Liver (tissue), 9 donors: ENCODE measurements around the gene SMAD6. TPM values are rescaled to one million over a fixed set of nuclear protein-coding genes. Genes with fewer than 3 reads are reported as not detected.

ENCODE experiments used
- DNase-seq: peaks from one replicate; pipeline ENCODE4 v3.0.0-alpha.2; 2017; ENCODE audit warnings: low spot score
- H3K27ac ChIP-seq, 2 donors: one replicate each; pipeline ENCODE4 v1.7.0; 2013; ENCODE audit warnings: inconsistent platforms in 2 of 2, low read length in 2 of 2, control low read depth in 1 of 2, low read depth in 1 of 2, mild to moderate bottlenecking in 1 of 2
- H3K27me3 ChIP-seq, 4 donors: one replicate each; pipeline versions ENCODE4 v1.6.1 to v1.7.0; 2013; ENCODE audit warnings: low read length in 3 of 4, inconsistent platforms in 1 of 4, mild to moderate bottlenecking in 1 of 4, moderate library complexity in 1 of 4; ENCODE audit not compliant: control insufficient read depth in 4 of 4, insufficient read depth in 4 of 4
- H3K36me3 ChIP-seq, 4 donors: one replicate each; pipeline versions ENCODE4 v1.6.1 to v1.7.0; 2013; ENCODE audit warnings: low read length in 3 of 4, mild to moderate bottlenecking in 3 of 4, low read depth in 1 of 4, moderate library complexity in 1 of 4; ENCODE audit not compliant: control insufficient read depth in 4 of 4, insufficient read depth in 3 of 4
- H3K4me1 ChIP-seq, 4 donors: one replicate each; pipeline versions ENCODE4 v1.6.1 to v1.7.0; 2013; ENCODE audit warnings: low read length in 3 of 4, mild to moderate bottlenecking in 3 of 4, moderate library complexity in 1 of 4; ENCODE audit not compliant: control insufficient read depth in 4 of 4, insufficient read depth in 4 of 4
- H3K4me3 ChIP-seq, 3 donors: one replicate each; pipeline versions ENCODE4 v1.6.1 to v1.7.0; 2013; ENCODE audit warnings: low read length in 3 of 3, control low read depth in 1 of 3, low read depth in 1 of 3, mild to moderate bottlenecking in 1 of 3
- H3K9ac ChIP-seq, 2 donors: one replicate each; pipeline ENCODE4 v1.7.0; 2013; ENCODE audit warnings: low read length in 2 of 2, mild to moderate bottlenecking in 2 of 2, moderate library complexity in 2 of 2, control low read depth in 1 of 2, low read depth in 1 of 2
- H3K9me3 ChIP-seq, 4 donors: one replicate each; pipeline versions ENCODE4 v1.6.1 to v1.7.0; 2013; ENCODE audit warnings: low read length in 3 of 4; ENCODE audit not compliant: control insufficient read depth in 4 of 4
- EGR1 ChIP-seq, 2 donors: IDR thresholded peaks; 2 replicates each; pipeline ENCODE4 v1.6.1; 2016 to 2018; ENCODE audit warnings: antibody characterized with exemption in 2 of 2, low read depth in 2 of 2
- FOXA1 ChIP-seq: IDR thresholded peaks from 2 replicates; pipeline ENCODE4 v1.6.1; 2016; ENCODE audit warnings: antibody characterized with exemption
- FOXA2 ChIP-seq: IDR thresholded peaks from 2 replicates; pipeline ENCODE4 v1.6.1; 2016; ENCODE audit warnings: antibody characterized with exemption
- GABPA ChIP-seq, 2 donors: IDR thresholded peaks in 1 of 2; conservative IDR thresholded peaks in 1 of 2; 2 replicates each; pipeline ENCODE4 v1.6.1; 2016; ENCODE audit warnings: antibody characterized with exemption in 2 of 2, mild to moderate bottlenecking in 1 of 2, moderate library complexity in 1 of 2
- HNF4A ChIP-seq, 2 donors: conservative IDR thresholded peaks; 2 replicates each; pipeline ENCODE4 v1.6.1; 2016; ENCODE audit warnings: antibody characterized with exemption in 2 of 2, mild to moderate bottlenecking in 2 of 2
- HNF4G ChIP-seq: IDR thresholded peaks from 2 replicates; pipeline ENCODE4 v1.6.1; 2016; ENCODE audit warnings: antibody characterized with exemption
- JUND ChIP-seq, 2 donors: IDR thresholded peaks; 2 replicates each; pipeline ENCODE4 v1.6.1; 2016; ENCODE audit warnings: antibody characterized with exemption in 2 of 2
- NR2F2 ChIP-seq: IDR thresholded peaks from 2 replicates; pipeline ENCODE4 v1.6.1; 2016; ENCODE audit warnings: antibody characterized with exemption
- RAD21 ChIP-seq, 2 donors: IDR thresholded peaks; 2 replicates each; pipeline ENCODE4 v1.6.1; 2016; ENCODE audit warnings: antibody characterized with exemption in 2 of 2, mild to moderate bottlenecking in 2 of 2
- RXRA ChIP-seq, 2 donors: IDR thresholded peaks; 2 replicates each; pipeline ENCODE4 v1.6.1; 2017 to 2018; ENCODE audit warnings: antibody characterized with exemption in 2 of 2, mild to moderate bottlenecking in 1 of 2
- SP1 ChIP-seq: IDR thresholded peaks from 2 replicates; pipeline ENCODE4 v1.6.1; 2018; ENCODE audit warnings: antibody characterized with exemption, mild to moderate bottlenecking
- TAF1 ChIP-seq: conservative IDR thresholded peaks from 2 replicates; pipeline ENCODE4 v1.6.1; 2016; ENCODE audit warnings: antibody characterized with exemption, mild to moderate bottlenecking
- YY1 ChIP-seq: IDR thresholded peaks from 2 replicates; pipeline ENCODE4 v1.6.1; 2016; ENCODE audit warnings: antibody characterized with exemption, mild to moderate bottlenecking
- WGBS: extraction: QIAGEN DNeasy Blood & Tissue Kit; methylation state at CpG from one replicate; pipeline ENCODE4 v1.1.7; 2013; 5-methylcytosine and 5-hydroxymethylcytosine counted together
- polyA plus RNA-seq, 2 donors: library from polyadenylated mRNA; stranded (reverse) in 1 of 2; unstranded in 1 of 2; fragments of 200-250 nt in 1 of 2; fragments of >200 nt in 1 of 2; fragmentation: Nextera tagmentation in 1 of 2; extraction: Ambion mirVana in 1 of 2; gene quantifications; one replicate each; pipeline versions ENCODE4 v1.2.1 to v1.2.3, GENCODE V29; 2013 to 2015
- total RNA-seq, 2 donors: library from RNA; depleted of rRNA; stranded (reverse); fragments of >200 nt; gene quantifications; one replicate each; pipeline ENCODE4 v1.2.3, GENCODE V29; 2014
- TF ChIP-seq, protein P1 (sequence below): IDR thresholded peaks from 2 replicates; pipeline ENCODE4 v1.6.1; 2016; ENCODE audit warnings: antibody characterized with exemption
- TF ChIP-seq, protein P2 (sequence below): fragments of 150-350 bp; IDR thresholded peaks from 2 replicates; pipeline ENCODE4 v1.5.1; 2017; ENCODE audit warnings: improper control_type of control experiment, low read depth, low read length; ENCODE audit not compliant: missing input control
- TF ChIP-seq, protein P3 (sequence below): IDR thresholded peaks from 2 replicates; pipeline ENCODE4 v1.6.1; 2016; ENCODE audit warnings: antibody characterized with exemption
- TF ChIP-seq, protein P4 (sequence below): IDR thresholded peaks from 2 replicates; pipeline ENCODE4 v1.6.1; 2016; ENCODE audit warnings: antibody characterized with exemption, mild to moderate bottlenecking
- TF ChIP-seq, protein P5 (sequence below): IDR thresholded peaks from 2 replicates; pipeline ENCODE4 v1.6.1; 2016; ENCODE audit warnings: antibody characterized with exemption
- donor health status: healthy.
- donor health status: healthy.
- donor health status: healthy.
- donor health status: healthy.
- donor health status: healthy.

The SMAD6 gene
- total and polyA plus RNA-seq, 4 donors: 1.2 to 15.1 (median 11.0) TPM

DNA sequence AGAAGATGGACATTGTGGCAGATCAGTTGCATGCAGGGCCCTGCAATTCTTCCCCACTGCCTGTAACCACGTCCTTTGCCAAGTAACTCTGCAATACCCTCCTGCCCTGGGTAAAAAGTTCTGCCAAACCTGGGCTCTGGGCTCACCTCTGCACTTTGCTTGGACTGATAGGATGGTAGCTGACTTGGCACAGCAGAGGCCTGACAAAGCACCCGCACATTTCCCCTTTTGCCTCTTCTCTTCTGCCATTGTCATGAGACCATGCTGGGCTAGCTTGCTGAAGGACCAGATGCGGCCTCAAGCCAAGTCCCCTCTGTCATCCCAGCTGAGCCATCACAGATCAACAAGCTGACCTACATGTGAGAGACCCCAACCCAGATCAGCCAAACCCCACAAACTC is 122.4 kb downstream of the SMAD6 start:
- WGBS: 58% methylated on average over 3 of the region's 3 CpGs
- no peak for DNase-seq
- Histone ChIP-seq H3K4me1 (peaks cover 0 to 8% (median 2%) of the 10 kb centered on the region in 4 donors), H3K36me3 (no peaks in the 10 kb centered on the region), H3K9ac (no peak overlapping the region), H3K4me3 (no peak overlapping the region), H3K27me3 (no peaks in the 10 kb centered on the region), H3K9me3 (no peaks in the 10 kb centered on the region), H3K27ac (peak overlapping the region in 1 of 2 donors; percentile 54)
- TF ChIP-seq HNF4A (conservative IDR thresholded peaks at IDR 0.05): peak; percentile 19 to 71
- peak in 1 of 2 donors; percentile 47 for TF ChIP-seq RXRA (IDR thresholded peaks at IDR 0.05)
- no peak for TF ChIP-seq EGR1 (IDR thresholded peaks at IDR 0.05; ENCODE audit: low read depth in 2 of 2)

DNA sequence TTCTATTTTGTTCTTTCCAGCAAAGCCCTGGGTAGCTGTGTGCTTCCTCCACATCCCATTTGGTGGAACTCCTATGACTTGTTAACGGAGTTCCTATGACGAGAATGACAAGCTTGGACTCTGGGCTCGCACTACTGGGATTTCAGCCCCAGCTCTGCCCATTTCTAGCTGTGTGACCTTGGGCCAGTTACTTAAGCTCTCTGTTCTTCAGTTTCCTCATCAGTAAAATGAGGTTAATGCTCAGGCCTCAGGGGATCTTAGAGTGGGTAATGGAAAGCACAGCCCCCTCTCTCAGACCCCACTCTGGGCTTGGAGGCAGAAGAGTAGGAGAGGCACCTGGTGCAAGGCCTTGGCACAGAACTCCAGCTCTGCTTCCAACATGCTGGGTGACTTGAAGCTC is 123.1 kb downstream of the SMAD6 start:
- DNase-seq: no peak
- TF ChIP-seq NR2F2: no peak
- no peak for TF ChIP-seq TAF1
- no peak for TF ChIP-seq HNF4G
- no peak for TF ChIP-seq HNF4A (conservative IDR thresholded peaks at IDR 0.05)
- no peak for TF ChIP-seq JUND (IDR thresholded peaks at IDR 0.05)
- no peak for TF ChIP-seq EGR1 (IDR thresholded peaks at IDR 0.05; ENCODE audit: low read depth in 2 of 2)
- TF ChIP-seq, protein P1, sequence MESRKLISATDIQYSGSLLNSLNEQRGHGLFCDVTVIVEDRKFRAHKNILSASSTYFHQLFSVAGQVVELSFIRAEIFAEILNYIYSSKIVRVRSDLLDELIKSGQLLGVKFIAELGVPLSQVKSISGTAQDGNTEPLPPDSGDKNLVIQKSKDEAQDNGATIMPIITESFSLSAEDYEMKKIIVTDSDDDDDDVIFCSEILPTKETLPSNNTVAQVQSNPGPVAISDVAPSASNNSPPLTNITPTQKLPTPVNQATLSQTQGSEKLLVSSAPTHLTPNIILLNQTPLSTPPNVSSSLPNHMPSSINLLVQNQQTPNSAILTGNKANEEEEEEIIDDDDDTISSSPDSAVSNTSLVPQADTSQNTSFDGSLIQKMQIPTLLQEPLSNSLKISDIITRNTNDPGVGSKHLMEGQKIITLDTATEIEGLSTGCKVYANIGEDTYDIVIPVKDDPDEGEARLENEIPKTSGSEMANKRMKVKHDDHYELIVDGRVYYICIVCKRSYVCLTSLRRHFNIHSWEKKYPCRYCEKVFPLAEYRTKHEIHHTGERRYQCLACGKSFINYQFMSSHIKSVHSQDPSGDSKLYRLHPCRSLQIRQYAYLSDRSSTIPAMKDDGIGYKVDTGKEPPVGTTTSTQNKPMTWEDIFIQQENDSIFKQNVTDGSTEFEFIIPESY: no peak
- no peak for TF ChIP-seq SP1
- TF ChIP-seq GABPA (IDR thresholded peaks at IDR 0.05 in 1 of 2, conservative IDR thresholded peaks at IDR 0.05 in 1 of 2): no peak
- no peak for TF ChIP-seq RAD21 (IDR thresholded peaks at IDR 0.05)
- TF ChIP-seq, protein P2, sequence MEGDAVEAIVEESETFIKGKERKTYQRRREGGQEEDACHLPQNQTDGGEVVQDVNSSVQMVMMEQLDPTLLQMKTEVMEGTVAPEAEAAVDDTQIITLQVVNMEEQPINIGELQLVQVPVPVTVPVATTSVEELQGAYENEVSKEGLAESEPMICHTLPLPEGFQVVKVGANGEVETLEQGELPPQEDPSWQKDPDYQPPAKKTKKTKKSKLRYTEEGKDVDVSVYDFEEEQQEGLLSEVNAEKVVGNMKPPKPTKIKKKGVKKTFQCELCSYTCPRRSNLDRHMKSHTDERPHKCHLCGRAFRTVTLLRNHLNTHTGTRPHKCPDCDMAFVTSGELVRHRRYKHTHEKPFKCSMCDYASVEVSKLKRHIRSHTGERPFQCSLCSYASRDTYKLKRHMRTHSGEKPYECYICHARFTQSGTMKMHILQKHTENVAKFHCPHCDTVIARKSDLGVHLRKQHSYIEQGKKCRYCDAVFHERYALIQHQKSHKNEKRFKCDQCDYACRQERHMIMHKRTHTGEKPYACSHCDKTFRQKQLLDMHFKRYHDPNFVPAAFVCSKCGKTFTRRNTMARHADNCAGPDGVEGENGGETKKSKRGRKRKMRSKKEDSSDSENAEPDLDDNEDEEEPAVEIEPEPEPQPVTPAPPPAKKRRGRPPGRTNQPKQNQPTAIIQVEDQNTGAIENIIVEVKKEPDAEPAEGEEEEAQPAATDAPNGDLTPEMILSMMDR: no peak
- no peak for TF ChIP-seq YY1
- TF ChIP-seq, protein P3, sequence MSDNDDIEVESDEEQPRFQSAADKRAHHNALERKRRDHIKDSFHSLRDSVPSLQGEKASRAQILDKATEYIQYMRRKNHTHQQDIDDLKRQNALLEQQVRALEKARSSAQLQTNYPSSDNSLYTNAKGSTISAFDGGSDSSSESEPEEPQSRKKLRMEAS: no peak
- TF ChIP-seq RXRA (IDR thresholded peaks at IDR 0.05): no peak
- no peak for TF ChIP-seq FOXA2
- no peak for TF ChIP-seq FOXA1
- TF ChIP-seq, protein P4, sequence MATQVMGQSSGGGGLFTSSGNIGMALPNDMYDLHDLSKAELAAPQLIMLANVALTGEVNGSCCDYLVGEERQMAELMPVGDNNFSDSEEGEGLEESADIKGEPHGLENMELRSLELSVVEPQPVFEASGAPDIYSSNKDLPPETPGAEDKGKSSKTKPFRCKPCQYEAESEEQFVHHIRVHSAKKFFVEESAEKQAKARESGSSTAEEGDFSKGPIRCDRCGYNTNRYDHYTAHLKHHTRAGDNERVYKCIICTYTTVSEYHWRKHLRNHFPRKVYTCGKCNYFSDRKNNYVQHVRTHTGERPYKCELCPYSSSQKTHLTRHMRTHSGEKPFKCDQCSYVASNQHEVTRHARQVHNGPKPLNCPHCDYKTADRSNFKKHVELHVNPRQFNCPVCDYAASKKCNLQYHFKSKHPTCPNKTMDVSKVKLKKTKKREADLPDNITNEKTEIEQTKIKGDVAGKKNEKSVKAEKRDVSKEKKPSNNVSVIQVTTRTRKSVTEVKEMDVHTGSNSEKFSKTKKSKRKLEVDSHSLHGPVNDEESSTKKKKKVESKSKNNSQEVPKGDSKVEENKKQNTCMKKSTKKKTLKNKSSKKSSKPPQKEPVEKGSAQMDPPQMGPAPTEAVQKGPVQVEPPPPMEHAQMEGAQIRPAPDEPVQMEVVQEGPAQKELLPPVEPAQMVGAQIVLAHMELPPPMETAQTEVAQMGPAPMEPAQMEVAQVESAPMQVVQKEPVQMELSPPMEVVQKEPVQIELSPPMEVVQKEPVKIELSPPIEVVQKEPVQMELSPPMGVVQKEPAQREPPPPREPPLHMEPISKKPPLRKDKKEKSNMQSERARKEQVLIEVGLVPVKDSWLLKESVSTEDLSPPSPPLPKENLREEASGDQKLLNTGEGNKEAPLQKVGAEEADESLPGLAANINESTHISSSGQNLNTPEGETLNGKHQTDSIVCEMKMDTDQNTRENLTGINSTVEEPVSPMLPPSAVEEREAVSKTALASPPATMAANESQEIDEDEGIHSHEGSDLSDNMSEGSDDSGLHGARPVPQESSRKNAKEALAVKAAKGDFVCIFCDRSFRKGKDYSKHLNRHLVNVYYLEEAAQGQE: no peak
- TF ChIP-seq, protein P5, sequence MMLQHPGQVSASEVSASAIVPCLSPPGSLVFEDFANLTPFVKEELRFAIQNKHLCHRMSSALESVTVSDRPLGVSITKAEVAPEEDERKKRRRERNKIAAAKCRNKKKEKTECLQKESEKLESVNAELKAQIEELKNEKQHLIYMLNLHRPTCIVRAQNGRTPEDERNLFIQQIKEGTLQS: no peak
- no peaks in the 10 kb centered on the region for H3K36me3 ChIP-seq
- WGBS: 99% methylated on average over 3 of the region's 3 CpGs
- H3K27ac ChIP-seq: no peak overlapping the region
- no peaks in the 10 kb centered on the region for H3K9me3 ChIP-seq
- H3K4me3 ChIP-seq: no peak overlapping the region
- peaks cover 0 to 8% (median 2%) of the 10 kb centered on the region in 4 donors for H3K4me1 ChIP-seq
- H3K27me3 ChIP-seq: no peaks in the 10 kb centered on the region
- no peak overlapping the region for H3K9ac ChIP-seq
